Gastrocnemius medialis (tissue), 4 donors: ENCODE data around the gene MRPL38. TPM values are rescaled to one million over a fixed set of nuclear protein-coding genes. Genes with fewer than 3 reads are reported as not detected.

Source experiments
- ATAC-seq, 2 donors: fragments of 150-250 bp; one replicate each; pipeline ENCODE4 v1.9.1; 2016
- DNase-seq, 2 donors: peaks; one replicate each; pipeline ENCODE4 v3.0.0-alpha.2; 2019
- H3K27ac ChIP-seq, 4 donors: fragments of 200-600 bp; sonication (generic); 1 replicate in 1 of 4; 2 replicates in 3 of 4; pipeline ENCODE4 v1.5.1; 2016 to 2018; ENCODE audit warnings: mild to moderate bottlenecking in 2 of 4, moderate library complexity in 1 of 4
- H3K27me3 ChIP-seq, 3 donors: fragments of 200-600 bp; sonication (generic) in 2 of 3; 1 replicate in 1 of 3; 2 replicates in 2 of 3; pipeline versions ENCODE4 v1.5.1 to v1.6.0; 2016 to 2019; ENCODE audit warnings: mild to moderate bottlenecking in 1 of 3, moderate library complexity in 1 of 3
- H3K36me3 ChIP-seq, 2 donors: fragments of 200-600 bp; sonication (generic) in 1 of 2; one replicate each; pipeline ENCODE4 v1.5.1; 2017 to 2018
- H3K4me1 ChIP-seq, 2 donors: fragments of 200-600 bp; sonication (generic) in 1 of 2; one replicate each; pipeline ENCODE4 v1.5.1; 2016 to 2017; ENCODE audit warnings: mild to moderate bottlenecking in 2 of 2
- H3K4me3 ChIP-seq, 4 donors: fragments of 200-600 bp; sonication (generic) in 3 of 4; 1 replicate in 1 of 4; 2 replicates in 3 of 4; pipeline ENCODE4 v1.5.1; 2016 to 2019; ENCODE audit warnings: mild to moderate bottlenecking in 2 of 4
- H3K9me3 ChIP-seq, 3 donors: fragments of 200-600 bp; sonication (generic) in 2 of 3; 1 replicate in 1 of 3; 2 replicates in 2 of 3; pipeline ENCODE4 v1.5.1; 2016 to 2019
- POLR2A ChIP-seq, 2 donors: fragments of 450-650 bp; IDR thresholded peaks; one replicate each; pipeline ENCODE4 v1.6.1; 2017; ENCODE audit warnings: antibody characterized with exemption in 2 of 2, mild to moderate bottlenecking in 2 of 2, moderate library complexity in 2 of 2
- in situ Hi-C, 4 donors: fragments of 200-750 bp; cut with MboI; loops; one replicate each; pipeline versions ENCODE4 v1.15.0 to v1.8.0; 2017; ENCODE audit warnings: low sequenced_read_pairs in 4 of 4
- intact Hi-C: fragments of 100-400 bp; cut with DNase I; formaldehyde crosslinking; loops from one replicate; pipeline ENCODE4 v1.15.1; 2023; ENCODE audit warnings: low total_unique reads
- total RNA-seq, 4 donors: library from RNA; depleted of rRNA; stranded (reverse); fragments of >200 nt; gene quantifications; one replicate each; pipeline versions ENCODE4 v1.1.0 to v1.2.3, GENCODE V29; 2016
- TF ChIP-seq, protein P1 (sequence below), 5 experiments: fragments of 450-650 bp in 3 of 5; fragments of 200-600 bp in 2 of 5; sonication (generic) in 2 of 5; IDR thresholded peaks in 4 of 5; conservative IDR thresholded peaks in 1 of 5; 1 replicate in 4 of 5; 2 replicates in 1 of 5; pipeline ENCODE4 v1.5.1; 2016 to 2019; ENCODE audit warnings: antibody characterized with exemption in 5 of 5, mild to moderate bottlenecking in 3 of 5, moderate library complexity in 3 of 5

MRPL38 gene
- total RNA-seq, 4 donors from 2014 or later, result 29.9 to 86.7 (median 53.1) TPM

DNA sequence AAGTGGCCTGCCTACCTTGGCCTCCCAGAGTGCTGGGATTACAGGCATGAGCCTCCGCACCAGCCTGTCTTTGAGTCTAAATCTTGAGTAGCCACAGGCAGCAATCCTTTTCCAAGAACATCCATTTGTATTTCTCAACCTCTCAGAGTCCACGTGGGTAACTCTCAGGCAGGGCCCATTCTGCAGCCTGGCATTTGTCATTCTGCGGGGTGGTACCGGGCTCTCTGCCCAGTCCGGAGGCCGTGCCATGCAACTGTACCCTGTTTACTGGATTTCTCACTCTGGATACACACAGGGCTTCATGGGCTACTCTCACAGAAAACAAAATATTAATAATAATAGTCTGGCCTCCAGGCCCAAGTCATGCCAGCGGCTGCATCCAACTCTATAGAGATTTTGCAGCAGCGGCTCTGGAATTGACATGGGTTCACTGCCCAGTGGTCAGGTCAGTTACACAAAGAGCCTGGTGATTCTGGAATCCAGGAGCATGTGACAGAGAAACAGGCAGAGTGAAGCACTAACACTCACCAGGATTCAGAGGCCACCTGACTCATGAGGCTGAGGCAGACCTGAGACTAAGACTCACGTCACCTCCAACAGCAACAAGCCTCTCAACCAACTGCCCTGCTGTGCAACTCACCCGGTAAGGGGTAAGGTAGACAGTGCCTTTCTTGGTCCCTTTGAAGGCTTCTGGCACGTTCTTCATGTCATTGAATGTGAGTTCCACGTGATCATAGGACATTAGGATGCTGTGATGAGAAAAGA, 53.6 kb downstream of the MRPL38 start:
- Histone ChIP-seq H3K4me1 (peaks cover 68 to 71% of the 10 kb centered on the region in 2 donors), H3K27me3 (no peaks in the 10 kb centered on the region), H3K36me3 (peaks cover 0 to 55% of the 10 kb centered on the region in 2 donors), H3K4me3 (no peak overlapping the region), H3K27ac (peak overlapping the region; percentile 95 to 99 (median 95)), H3K9me3 (no peaks in the 10 kb centered on the region)
- intact Hi-C loops, result loop anchor here (5.0 to 10.0 kb wide), 2 partner anchors 126 to 394 kb away; partner anchors contain the start of genes ACOX1, RNF157 and TEN1
- peak; percentile 25 to 29 for ATAC-seq
- peak; percentile 72 for TF ChIP-seq POLR2A (IDR thresholded peaks at IDR 0.05)
- TF ChIP-seq, protein P1, sequence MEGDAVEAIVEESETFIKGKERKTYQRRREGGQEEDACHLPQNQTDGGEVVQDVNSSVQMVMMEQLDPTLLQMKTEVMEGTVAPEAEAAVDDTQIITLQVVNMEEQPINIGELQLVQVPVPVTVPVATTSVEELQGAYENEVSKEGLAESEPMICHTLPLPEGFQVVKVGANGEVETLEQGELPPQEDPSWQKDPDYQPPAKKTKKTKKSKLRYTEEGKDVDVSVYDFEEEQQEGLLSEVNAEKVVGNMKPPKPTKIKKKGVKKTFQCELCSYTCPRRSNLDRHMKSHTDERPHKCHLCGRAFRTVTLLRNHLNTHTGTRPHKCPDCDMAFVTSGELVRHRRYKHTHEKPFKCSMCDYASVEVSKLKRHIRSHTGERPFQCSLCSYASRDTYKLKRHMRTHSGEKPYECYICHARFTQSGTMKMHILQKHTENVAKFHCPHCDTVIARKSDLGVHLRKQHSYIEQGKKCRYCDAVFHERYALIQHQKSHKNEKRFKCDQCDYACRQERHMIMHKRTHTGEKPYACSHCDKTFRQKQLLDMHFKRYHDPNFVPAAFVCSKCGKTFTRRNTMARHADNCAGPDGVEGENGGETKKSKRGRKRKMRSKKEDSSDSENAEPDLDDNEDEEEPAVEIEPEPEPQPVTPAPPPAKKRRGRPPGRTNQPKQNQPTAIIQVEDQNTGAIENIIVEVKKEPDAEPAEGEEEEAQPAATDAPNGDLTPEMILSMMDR (IDR thresholded peaks at IDR 0.05 in 4 of 5, conservative IDR thresholded peaks at IDR 0.05 in 1 of 5), result no peak
- peak; percentile 76 to 82 for DNase-seq
- in situ Hi-C loops, result no loop called here

DNA sequence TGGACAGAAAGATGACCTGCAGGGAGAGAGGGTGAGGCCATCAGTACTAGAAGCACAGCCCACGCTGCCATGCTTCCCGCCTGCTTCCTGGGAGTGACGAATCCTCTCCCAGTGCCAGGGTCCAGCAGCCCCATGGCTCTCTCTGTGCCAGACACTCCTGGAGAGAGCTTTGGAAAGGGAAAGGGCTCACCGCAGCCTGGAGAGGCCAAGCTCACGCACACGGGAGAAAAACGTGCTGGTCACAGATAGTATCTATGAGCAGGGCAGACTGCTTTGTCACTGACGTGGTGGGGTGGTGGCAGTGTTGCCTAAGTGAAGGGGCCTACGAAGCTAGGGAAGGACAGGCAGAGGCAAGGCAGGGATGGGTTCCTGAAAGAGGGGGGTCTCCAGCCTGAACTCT, 55.0 kb downstream of the MRPL38 start:
- H3K27ac ChIP-seq, result peak overlapping the region; percentile 95 to 99 (median 95)
- H3K27me3 ChIP-seq, result no peaks in the 10 kb centered on the region
- peaks cover 79 to 84% of the 10 kb centered on the region in 2 donors for H3K4me1 ChIP-seq
- H3K9me3 ChIP-seq, result no peaks in the 10 kb centered on the region
- DNase-seq (no peak), ATAC-seq (no peak)
- intact Hi-C loops, result loop anchor here (5.0 to 10.0 kb wide), 2 partner anchors 128 to 395 kb away; partner anchors contain the start of genes ACOX1, RNF157 and TEN1
- in situ Hi-C loops, result no loop called here
- TF ChIP-seq, protein P1 (IDR thresholded peaks at IDR 0.05 in 4 of 5, conservative IDR thresholded peaks at IDR 0.05 in 1 of 5), result no peak
- TF ChIP-seq POLR2A (IDR thresholded peaks at IDR 0.05), result no peak
- peaks cover 0 to 61% of the 10 kb centered on the region in 2 donors for H3K36me3 ChIP-seq
- H3K4me3 ChIP-seq, result no peak overlapping the region

DNA sequence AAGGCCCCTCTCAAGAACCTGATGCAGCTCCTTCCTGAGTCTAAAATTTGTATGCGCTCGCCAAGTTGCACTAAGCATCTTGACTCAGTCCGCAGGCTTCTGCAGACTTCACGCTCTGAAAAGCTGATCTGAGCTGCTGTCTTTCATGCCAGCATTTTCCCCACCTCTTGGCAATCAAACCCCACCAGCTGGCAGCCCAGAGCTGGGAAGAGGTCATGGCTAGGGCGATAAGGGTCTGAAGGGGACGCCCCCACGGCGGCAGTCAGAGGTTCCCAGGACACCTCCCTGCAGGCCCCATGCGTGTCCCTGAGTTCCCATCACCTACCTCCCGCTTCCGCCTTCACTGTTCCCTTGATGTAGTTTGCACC, 55.4 kb downstream of the MRPL38 start:
- Histone ChIP-seq H3K4me1 (peaks cover 84 to 85% of the 10 kb centered on the region in 2 donors), H3K4me3 (no peak overlapping the region), H3K27ac (peak overlapping the region; percentile 95 to 99 (median 95)), H3K27me3 (no peaks in the 10 kb centered on the region), H3K9me3 (no peaks in the 10 kb centered on the region), H3K36me3 (peaks cover 0 to 61% of the 10 kb centered on the region in 2 donors)
- intact Hi-C loops (no loop called here), in situ Hi-C loops (no loop called here)
- ATAC-seq (no peak), DNase-seq (no peak)
- TF ChIP-seq, protein P1 (IDR thresholded peaks at IDR 0.05 in 4 of 5, conservative IDR thresholded peaks at IDR 0.05 in 1 of 5), result no peak
- no peak for TF ChIP-seq POLR2A (IDR thresholded peaks at IDR 0.05)

Other genes starting within 250 kb of the MRPL38 start
- gene RECQL5, start 237.7 kb downstream of the MRPL38 start, total RNA-seq, result 10 to 100 TPM in 1 of 4 donors, 1 to 10 TPM in 3; 5.3 to 17.5 (median 7.4) TPM
- gene SAP30BP, start 237.5 kb downstream of the MRPL38 start, total RNA-seq, result 10 to 100 TPM; 42.0 to 64.0 (median 50.1) TPM
- 10 to 100 TPM in 1 of 4 donors, 1 to 10 TPM in 3; 3.6 to 20.2 (median 6.3) TPM for gene ITGB4, start 183.4 kb downstream of the MRPL38 start, total RNA-seq
- 10 to 100 TPM in 2 of 4 donors, 1 to 10 TPM in 2; 8.7 to 18.3 (median 11.0) TPM for gene GALK1, start 139.7 kb downstream of the MRPL38 start, total RNA-seq
- 10 to 100 TPM; 10.4 to 19.2 (median 13.1) TPM for gene UNK, start 120.1 kb downstream of the MRPL38 start, total RNA-seq
- gene UNC13D, start 60.5 kb downstream of the MRPL38 start, total RNA-seq, result 1 to 10 TPM; 1.3 to 9.4 (median 4.6) TPM
- 100 to 1,000 TPM; 129 to 259 (median 148) TPM for gene WBP2, start 49.5 kb downstream of the MRPL38 start, total RNA-seq
- gene TRIM47, start 26.3 kb downstream of the MRPL38 start, total RNA-seq, result 10 to 100 TPM in 3 of 4 donors, 1 to 10 TPM in 1; 9.5 to 18.4 (median 15.5) TPM
- gene TRIM65, start 7.9 kb downstream of the MRPL38 start, total RNA-seq, result 10 to 100 TPM; 16.5 to 26.1 (median 22.3) TPM
- 1 to 10 TPM; 2.5 to 6.4 (median 5.8) TPM for gene FBF1, start 36.2 kb upstream of the MRPL38 start, total RNA-seq
- gene ACOX1, start 74.3 kb upstream of the MRPL38 start, total RNA-seq, result 10 to 100 TPM; 64.8 to 96.6 (median 80.7) TPM
- gene TEN1, start 74.4 kb upstream of the MRPL38 start, total RNA-seq, result 1 to 10 TPM; 4.2 to 9.2 (median 6.8) TPM
- gene CDK3, start 96.0 kb upstream of the MRPL38 start, total RNA-seq, result 1 to 10 TPM in 2 of 4 donors, under 1 TPM in 2; 0.33 to 1.8 (median 1.1) TPM
- gene EVPL, start 122.4 kb upstream of the MRPL38 start, total RNA-seq, result under 1 TPM in 2 of 4 donors, not detected in 2; 0.02 to 0.07 TPM
- gene SRP68, start 167.6 kb upstream of the MRPL38 start, total RNA-seq, result 10 to 100 TPM; 33.0 to 76.7 (median 66.7) TPM
- under 1 TPM in 1 of 4 donors, not detected in 3; 0.18 TPM for gene GALR2, start 169.9 kb upstream of the MRPL38 start, total RNA-seq
- not detected for gene ZACN, start 174.3 kb upstream of the MRPL38 start, total RNA-seq
- gene EXOC7, start 198.9 kb upstream of the MRPL38 start, total RNA-seq, result 10 to 100 TPM; 49.5 to 70.7 (median 53.9) TPM
- gene FOXJ1, start 236.4 kb upstream of the MRPL38 start, total RNA-seq, result under 1 TPM in 2 of 4 donors, not detected in 2; 0.16 to 0.62 TPM